H9 (cell line): ENCODE measurements around the gene AFDN. TPM values are rescaled to one million over a fixed set of nuclear protein-coding genes. Genes with fewer than 3 reads are reported as not detected.

Experiments used
- DNase-seq: peaks from one replicate; pipeline ENCODE4 v3.0.0-alpha.2; 2017
- H2AFZ ChIP-seq: one replicate; pipeline ENCODE4 v1.6.1; 2013; ENCODE audit warnings: mild to moderate bottlenecking, low read length, control low read depth, moderate library complexity
- H2AK5ac ChIP-seq: 2 replicates; pipeline ENCODE4 v1.6.1; 2013; ENCODE audit warnings: low read length, control low read depth, mixed read lengths; ENCODE audit not compliant: insufficient read length
- H2BK120ac ChIP-seq: one replicate; pipeline ENCODE4 v1.6.1; 2013; ENCODE audit warnings: low read depth, mild to moderate bottlenecking, low read length, control low read depth, inconsistent platforms; ENCODE audit not compliant: poor library complexity, severe bottlenecking
- H2BK12ac ChIP-seq: 2 replicates; pipeline ENCODE4 v1.6.1; 2013; ENCODE audit warnings: low read length, control low read depth, mixed read lengths, low read depth; ENCODE audit not compliant: insufficient read length
- H2BK15ac ChIP-seq: 2 replicates; pipeline ENCODE4 v1.6.1; 2013; ENCODE audit warnings: low read depth, low read length, control low read depth
- H2BK20ac ChIP-seq: one replicate; pipeline ENCODE4 v1.6.1; 2013; ENCODE audit warnings: low read depth, mild to moderate bottlenecking, low read length, control low read depth, inconsistent platforms; ENCODE audit not compliant: poor library complexity, severe bottlenecking
- H2BK5ac ChIP-seq: 2 replicates; pipeline ENCODE4 v1.6.1; 2013; ENCODE audit warnings: low read length, control low read depth, mixed read lengths; ENCODE audit not compliant: insufficient read length
- H3K14ac ChIP-seq: 2 replicates; pipeline ENCODE4 v1.6.1; 2013; ENCODE audit warnings: low read length, control low read depth; ENCODE audit not compliant: insufficient read depth
- H3K18ac ChIP-seq: 2 replicates; pipeline ENCODE4 v1.6.1; 2013; ENCODE audit warnings: low read depth, mild to moderate bottlenecking, mixed read lengths, low read length, control low read depth; ENCODE audit not compliant: insufficient read length
- H3K23ac ChIP-seq: 2 replicates; pipeline ENCODE4 v1.6.1; 2013; ENCODE audit warnings: low read length, control low read depth, mixed read lengths, low read depth; ENCODE audit not compliant: insufficient read length
- H3K23me2 ChIP-seq: 2 replicates; pipeline ENCODE4 v1.6.1; 2013; ENCODE audit warnings: low read depth, mild to moderate bottlenecking, mixed read lengths, low read length, control low read depth; ENCODE audit not compliant: insufficient read length, poor library complexity, severe bottlenecking
- H3K27ac ChIP-seq: 2 replicates; pipeline ENCODE4 v1.5.1; 2013; ENCODE audit warnings: low read length, control low read depth, mixed read lengths, low read depth; ENCODE audit not compliant: insufficient read length
- H3K27me3 ChIP-seq: 2 replicates; pipeline ENCODE4 v1.6.1; 2013; ENCODE audit warnings: low read length, control low read depth, inconsistent platforms; ENCODE audit not compliant: insufficient read depth
- H3K4ac ChIP-seq: 2 replicates; pipeline ENCODE4 v1.6.1; 2013; ENCODE audit warnings: low read depth, mild to moderate bottlenecking, control low read depth, inconsistent platforms, low read length, moderate library complexity
- H3K4me1 ChIP-seq: 2 replicates; pipeline ENCODE4 v1.6.1; 2013; ENCODE audit warnings: low read length, control low read depth, inconsistent platforms; ENCODE audit not compliant: insufficient read depth
- H3K4me2 ChIP-seq: 2 replicates; pipeline ENCODE4 v1.6.1; 2013; ENCODE audit warnings: low read length, control low read depth, mixed read lengths; ENCODE audit not compliant: insufficient read length, insufficient read depth
- H3K56ac ChIP-seq: 2 replicates; pipeline ENCODE4 v1.6.1; 2013; ENCODE audit warnings: low read depth, mild to moderate bottlenecking, mixed read lengths, low read length, control low read depth; ENCODE audit not compliant: insufficient read length
- H3K79me1 ChIP-seq: 2 replicates; pipeline ENCODE4 v1.6.1; 2013; ENCODE audit warnings: low read depth, mild to moderate bottlenecking, moderate library complexity, low read length, control low read depth, inconsistent platforms; ENCODE audit not compliant: insufficient read depth, poor library complexity, severe bottlenecking
- H3K79me2 ChIP-seq: 2 replicates; pipeline ENCODE4 v1.6.1; 2013; ENCODE audit warnings: low read length, control low read depth, inconsistent platforms; ENCODE audit not compliant: insufficient read depth
- H3K9ac ChIP-seq: 2 replicates; pipeline ENCODE4 v1.6.1; 2013; ENCODE audit warnings: low read length, control low read depth, mixed read lengths; ENCODE audit not compliant: insufficient read length; ENCODE audit errors: extremely low read depth
- H3K9me3 ChIP-seq: one replicate; pipeline ENCODE4 v1.6.1; 2013; ENCODE audit warnings: low read depth, low read length, inconsistent platforms; ENCODE audit not compliant: control insufficient read depth
- H3T11ph ChIP-seq: one replicate; pipeline ENCODE4 v1.6.1; 2013; ENCODE audit warnings: mild to moderate bottlenecking, low read length, control low read depth, inconsistent platforms
- H4K20me1 ChIP-seq: one replicate; pipeline ENCODE4 v1.6.1; 2013; ENCODE audit not compliant: control insufficient read depth, insufficient read length, insufficient read depth
- H4K5ac ChIP-seq: 2 replicates; pipeline ENCODE4 v1.6.1; 2013; ENCODE audit warnings: low read depth, mild to moderate bottlenecking, mixed read lengths, low read length, control low read depth; ENCODE audit not compliant: insufficient read length
- H4K8ac ChIP-seq: replicated peaks from 2 replicates; pipeline ENCODE4 v1.6.1; 2013; ENCODE audit warnings: low read length, control low read depth, mixed read lengths, low read depth; ENCODE audit not compliant: insufficient read length
- H4K91ac ChIP-seq: 2 replicates; pipeline ENCODE4 v1.6.1; 2013; ENCODE audit warnings: low read depth, mild to moderate bottlenecking, moderate library complexity, mixed read lengths, low read length, control low read depth; ENCODE audit not compliant: insufficient read length
- H3K27ac Mint-ChIP-seq, 3 experiments: 2 replicates in 2 of 3; 3 replicates in 1 of 3; pipeline ENCODE4 v1.8.0; 2020 to 2021; ENCODE audit warnings: mixed read lengths in 3 of 3, mild to moderate bottlenecking in 1 of 3, moderate library complexity in 1 of 3
- H3K27me3 Mint-ChIP-seq: 2 replicates; pipeline ENCODE4 v1.8.0; 2021; ENCODE audit warnings: low read depth, mild to moderate bottlenecking, moderate library complexity, mixed read lengths
- H3K36me3 Mint-ChIP-seq, 3 experiments: 2 replicates in 2 of 3; 3 replicates in 1 of 3; pipeline ENCODE4 v1.8.0; 2020 to 2021; ENCODE audit warnings: low read depth in 3 of 3, mixed read lengths in 3 of 3; ENCODE audit not compliant: insufficient read depth in 1 of 3
- H3K4me1 Mint-ChIP-seq, 2 experiments: 2 replicates each; pipeline ENCODE4 v1.8.0; 2020; ENCODE audit warnings: mixed read lengths in 2 of 2
- H3K4me3 Mint-ChIP-seq, 2 experiments: 2 replicates in 1 of 2; 3 replicates in 1 of 2; pipeline ENCODE4 v1.8.0; 2020 to 2021; ENCODE audit warnings: mild to moderate bottlenecking in 2 of 2, mixed read lengths in 2 of 2, moderate library complexity in 1 of 2
- H3K9me3 Mint-ChIP-seq, 2 experiments: 2 replicates in 1 of 2; 3 replicates in 1 of 2; pipeline ENCODE4 v1.8.0; 2020; ENCODE audit warnings: mild to moderate bottlenecking in 2 of 2, mixed read lengths in 2 of 2, moderate library complexity in 1 of 2
- CTCF ChIP-seq: fragments of 200-600 bp; sonication (generic); conservative IDR thresholded peaks from 3 replicates; pipeline ENCODE4 v1.8.0; 2021; ENCODE audit warnings: antibody characterized with exemption, mild to moderate bottlenecking
- WGBS: extraction: QIAGEN DNeasy Blood & Tissue Kit; methylation state at CpG from one replicate; pipeline ENCODE4 v1.1.7; 2013; ENCODE audit warnings: missing lambda C conversion rate, low lambda C conversion rate, mixed read lengths; ENCODE audit not compliant: insufficient read length; ENCODE audit errors: extremely low coverage; 5-methylcytosine and 5-hydroxymethylcytosine counted together
- total RNA-seq: library from RNA; stranded (reverse); gene quantifications from 2 replicates; pipeline ENCODE4 v1.2.1, GENCODE V29; 2021

AFDN gene
- total RNA-seq, 1 experiment from 2014 or later, result 157 TPM

- H3K27ac ChIP-seq, result no peak overlapping the region
- H2BK5ac ChIP-seq, result no peak overlapping the region
- no peaks in the 10 kb centered on the region for H3K79me2 ChIP-seq
- no peak overlapping the region for H4K8ac ChIP-seq
- H3K4ac ChIP-seq, result no peak overlapping the region
- no peak overlapping the region for H2BK12ac ChIP-seq
- no peak overlapping the region for H2AK5ac ChIP-seq
- H3K56ac ChIP-seq, result no peak overlapping the region
- Mint-ChIP-seq H3K36me3 (peaks cover 4 to 74% (median 65%) of the 10 kb centered on the region in 3 experiments), H3K27me3 (no peaks in the 10 kb centered on the region), H3K9me3 (no peaks in the 10 kb centered on the region), H3K4me1 (no peaks in the 10 kb centered on the region; a peak in 1 of 4 replicates), H3K4me3 (no peak overlapping the region), H3K27ac (peak overlapping the region in 1 of 3 experiments; percentile 29; a peak in 2 of 7 replicates)
- no peak overlapping the region for H2BK120ac ChIP-seq
- WGBS, result no CpG with 5 or more reads among the region's 3 CpGs
- H3K79me1 ChIP-seq, result peaks cover 2% of the 10 kb centered on the region
- H4K20me1 ChIP-seq, result no peaks in the 10 kb centered on the region
- no peaks in the 10 kb centered on the region for H3K9me3 ChIP-seq
- no peak overlapping the region for H3T11ph ChIP-seq
- H2BK20ac ChIP-seq, result no peak overlapping the region
- no peak for DNase-seq
- H3K9ac ChIP-seq, result no peak overlapping the region
- H3K18ac ChIP-seq, result no peak overlapping the region
- no peak overlapping the region for H4K91ac ChIP-seq
- no peaks in the 10 kb centered on the region for H3K23me2 ChIP-seq
- H4K5ac ChIP-seq, result no peak overlapping the region
- H2BK15ac ChIP-seq, result no peak overlapping the region
- TF ChIP-seq CTCF, result no peak
- H3K27me3 ChIP-seq, result no peaks in the 10 kb centered on the region
- no peak overlapping the region for H3K23ac ChIP-seq
- H3K14ac ChIP-seq, result no peak overlapping the region
- no peak overlapping the region for H3K4me2 ChIP-seq
- H2AFZ ChIP-seq, result no peak overlapping the region
- no peaks in the 10 kb centered on the region for H3K4me1 ChIP-seq
Observed at GRCh38 chr6:167928111-167928510, 101.4 kb downstream of the AFDN start.
